DMS153 (cell line): ENCODE data around the gene DDX23.

Experiments
- DNase-seq: peaks from one replicate; lab custom pipeline; 2025; lab: John Stamatoyannopoulos, UW

The DDX23 gene

GRCh38 chr12:48795550-48796455 is 56.2 kb downstream of the DDX23 start:
- peak; percentile 69 for DNase-seq

GRCh38 chr12:48794870-48795269 is 57.1 kb downstream of the DDX23 start:
- no peak for DNase-seq

GRCh38 chr12:48793696-48794095 is 58.3 kb downstream of the DDX23 start:
- DNase-seq: no peak

- DNase-seq: no peak
These were observed 62.1 kb downstream of the DDX23 start for GRCh38 chr12:48789858-48790326.

GRCh38 chr12:48788854-48789775 is 62.8 kb downstream of the DDX23 start, which contains the start of gene ADCY6:
Gene ADCY6, minus strand, starts transcription at chr12:48789089. Its CDS starts 5,655 bp downstream, at chr12:48783434.
- DNase-seq: no peak

- no peak for DNase-seq
These were observed 63.5 kb downstream of the DDX23 start for GRCh38 chr12:48788524-48788853.

- DNase-seq: no peak
These were observed 64.0 kb downstream of the DDX23 start for GRCh38 chr12:48787791-48788523.

GRCh38 chr12:48786591-48787544 is 65.1 kb downstream of the DDX23 start:
- no peak for DNase-seq

GRCh38 chr12:48783432-48783831 is 68.5 kb downstream of the DDX23 start:
- no peak for DNase-seq

GRCh38 chr12:48782457-48783395 is 69.2 kb downstream of the DDX23 start:
- DNase-seq: no peak

GRCh38 chr12:48781750-48782456 is 70.1 kb downstream of the DDX23 start:
- no peak for DNase-seq

- DNase-seq: no peak
These were observed 71.5 kb downstream of the DDX23 start for GRCh38 chr12:48780381-48781025.

GRCh38 chr12:48779869-48780268 is 72.1 kb downstream of the DDX23 start:
- no peak for DNase-seq
